HFF-Myc (cell line): Measurements from ENCODE around the gene TTC23L.
"Not testable (repeated sequence)": the region's sequence is repeated elsewhere in the genome, so short reads cannot be mapped to it uniquely, and the experiment has no call there.

Source experiments
- DNase-seq: peaks from one replicate; pipeline ENCODE4 v3.0.0-alpha.2; 2011; ENCODE audit warnings: low read depth; ENCODE audit errors: extremely low read depth
- H3K4me3 ChIP-seq: replicated peaks from 2 replicates; pipeline ENCODE4 v1.5.1; 2011; ENCODE audit warnings: low read depth, mild to moderate bottlenecking, control low read depth, low read length
- TF ChIP-seq, protein P1 (sequence below): IDR thresholded peaks from 2 replicates; pipeline ENCODE4 v1.5.1; 2012; ENCODE audit warnings: mild to moderate bottlenecking, low read depth, low read length, control low read depth; ENCODE audit errors: missing control alignments

The TTC23L gene

GRCh38 chr5:34822956-34823715 lies 15.8 kb upstream of the TTC23L start:
- no peak overlapping the region for H3K4me3 ChIP-seq
- no peak for DNase-seq
- TF ChIP-seq, protein P1, sequence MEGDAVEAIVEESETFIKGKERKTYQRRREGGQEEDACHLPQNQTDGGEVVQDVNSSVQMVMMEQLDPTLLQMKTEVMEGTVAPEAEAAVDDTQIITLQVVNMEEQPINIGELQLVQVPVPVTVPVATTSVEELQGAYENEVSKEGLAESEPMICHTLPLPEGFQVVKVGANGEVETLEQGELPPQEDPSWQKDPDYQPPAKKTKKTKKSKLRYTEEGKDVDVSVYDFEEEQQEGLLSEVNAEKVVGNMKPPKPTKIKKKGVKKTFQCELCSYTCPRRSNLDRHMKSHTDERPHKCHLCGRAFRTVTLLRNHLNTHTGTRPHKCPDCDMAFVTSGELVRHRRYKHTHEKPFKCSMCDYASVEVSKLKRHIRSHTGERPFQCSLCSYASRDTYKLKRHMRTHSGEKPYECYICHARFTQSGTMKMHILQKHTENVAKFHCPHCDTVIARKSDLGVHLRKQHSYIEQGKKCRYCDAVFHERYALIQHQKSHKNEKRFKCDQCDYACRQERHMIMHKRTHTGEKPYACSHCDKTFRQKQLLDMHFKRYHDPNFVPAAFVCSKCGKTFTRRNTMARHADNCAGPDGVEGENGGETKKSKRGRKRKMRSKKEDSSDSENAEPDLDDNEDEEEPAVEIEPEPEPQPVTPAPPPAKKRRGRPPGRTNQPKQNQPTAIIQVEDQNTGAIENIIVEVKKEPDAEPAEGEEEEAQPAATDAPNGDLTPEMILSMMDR, result no peak

DNA sequence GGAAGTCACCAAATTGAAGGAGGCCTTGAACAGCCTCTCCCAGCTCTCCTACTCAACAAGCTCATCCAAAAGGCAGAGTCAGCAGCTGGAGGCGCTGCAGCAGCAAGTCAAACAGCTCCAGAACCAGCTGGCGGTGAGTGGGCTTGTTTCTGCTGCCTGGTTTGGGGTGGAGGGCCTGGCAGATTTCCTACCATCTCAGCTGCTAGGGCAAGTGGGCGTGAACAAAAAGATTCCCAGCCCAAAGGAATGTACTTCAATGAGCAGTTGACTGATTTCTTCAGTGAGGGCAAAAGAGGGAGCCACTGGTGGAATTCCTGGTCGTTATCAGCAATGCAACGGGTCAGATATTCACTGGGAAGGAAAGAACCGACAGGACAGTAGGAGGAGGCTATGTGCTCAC lies 12.6 kb upstream of the TTC23L start:
- no peak overlapping the region for H3K4me3 ChIP-seq
- TF ChIP-seq, protein P1, result no peak
- no peak for DNase-seq

- TF ChIP-seq, protein P1, result no peak
- no peak overlapping the region for H3K4me3 ChIP-seq
- DNase-seq, result no peak
Observed at GRCh38 chr5:34827588-34828506, 11.1 kb upstream of the TTC23L start.

DNA sequence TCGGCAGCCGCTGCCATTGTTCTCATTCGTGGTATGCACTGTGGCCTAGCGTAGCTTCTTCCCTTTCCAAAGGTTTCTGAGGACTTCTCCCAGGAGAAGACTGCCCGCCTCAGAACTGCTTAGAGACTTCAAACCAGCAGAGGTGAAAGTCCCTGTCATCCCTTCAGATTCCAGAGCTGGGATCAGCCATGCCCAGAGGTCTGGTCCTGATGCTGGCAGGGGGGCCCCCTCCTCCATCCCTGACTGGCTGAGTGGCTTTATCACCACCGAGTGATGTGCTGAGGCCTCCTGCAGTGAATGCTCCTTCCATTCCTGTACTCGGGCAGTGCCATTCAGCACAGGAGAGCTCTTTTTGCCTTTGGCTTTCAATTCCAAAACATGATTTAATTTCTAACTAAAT lies 8.1 kb upstream of the TTC23L start:
- not testable (repeated sequence) for DNase-seq, H3K4me3 ChIP-seq

DNA sequence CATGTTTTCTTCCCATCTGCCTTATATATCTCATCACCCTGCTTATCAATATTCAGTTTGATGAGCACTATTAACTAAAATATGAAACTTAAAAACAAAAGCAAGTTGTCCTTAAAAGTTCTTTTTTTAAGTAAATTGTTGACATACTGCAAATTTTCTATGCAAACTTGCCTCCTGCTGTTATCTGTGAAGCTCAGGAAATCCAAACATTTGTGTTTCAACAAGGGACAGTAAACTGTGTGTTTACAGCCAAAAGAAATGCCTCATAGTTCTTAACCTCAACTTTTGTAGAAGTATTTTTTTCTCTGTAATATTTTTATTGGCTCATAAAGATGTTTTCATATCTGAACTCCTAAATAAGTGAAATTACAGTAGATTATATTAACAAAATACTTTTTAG lies 7.7 kb upstream of the TTC23L start:
- TF ChIP-seq, protein P1, result no peak

DNA sequence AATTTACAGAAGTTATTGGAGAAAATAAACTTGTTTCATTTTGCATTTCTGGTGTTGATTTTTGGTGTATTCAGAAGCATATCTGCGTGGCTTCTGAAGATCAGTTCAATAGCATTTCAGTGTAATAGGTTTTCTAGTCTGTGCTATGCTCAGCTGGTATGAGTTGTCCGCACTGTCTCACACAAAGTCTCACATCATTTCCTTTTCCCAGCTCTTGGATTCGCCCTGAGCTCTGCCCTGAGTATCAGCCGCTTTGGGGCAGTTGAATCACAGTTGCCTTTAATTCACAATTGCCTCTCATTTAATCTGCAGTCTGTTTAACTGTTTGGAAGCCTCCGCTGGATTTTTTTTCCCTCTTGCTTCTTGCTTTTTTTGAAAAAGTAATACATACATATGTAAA lies 6.4 kb upstream of the TTC23L start:
- DNase-seq, result no peak
- TF ChIP-seq, protein P1, result no peak
- no peak overlapping the region for H3K4me3 ChIP-seq

More for the DNA sequence above, 7.7 kb upstream of the TTC23L start:
- no peak for DNase-seq
- H3K4me3 ChIP-seq, result no peak overlapping the region

GRCh38 chr5:34833090-34833489 lies 5.9 kb upstream of the TTC23L start:
- TF ChIP-seq, protein P1, result no peak
- no peak for DNase-seq
- no peak overlapping the region for H3K4me3 ChIP-seq
